ENCODE measurements around the gene PPP1CB. TPM values are rescaled to one million over a fixed set of nuclear protein-coding genes. Genes with fewer than 3 reads are reported as not detected.
A peak's percentile ranks its signal among the peaks of the same experiment; 100 is the strongest.

Gene PPP1CB
- total RNA-seq, 1 donor from 2014 or later, result 196 TPM

DNA sequence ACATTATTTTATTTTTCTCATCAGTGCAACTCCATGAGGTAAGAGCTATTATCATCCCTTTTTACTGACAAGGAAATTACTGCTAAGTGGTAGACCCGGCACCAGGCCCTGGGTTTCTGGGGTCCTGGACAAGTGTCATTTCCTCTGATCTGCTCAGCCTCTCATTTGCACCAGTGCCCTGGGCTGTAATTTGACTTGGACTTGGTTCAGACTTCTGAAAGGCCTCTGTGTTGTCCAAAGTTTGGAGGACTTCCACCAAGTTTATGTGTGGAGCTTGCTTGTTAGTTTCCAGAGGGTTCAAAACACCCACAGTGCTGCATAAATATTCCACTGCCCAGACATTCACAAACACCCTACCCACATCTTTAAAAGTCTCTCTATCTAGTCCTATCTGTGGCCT, 44.0 kb upstream of the PPP1CB start:
- H3K4me3 ChIP-seq, result no peak overlapping the region
- no peak overlapping the region for H3K27ac ChIP-seq
- no peaks in the 10 kb centered on the region for H3K9me3 ChIP-seq
- H3K36me3 ChIP-seq, result peaks cover 0 to 17% of the 10 kb centered on the region in 2 donors
- no peaks in the 10 kb centered on the region for H3K27me3 ChIP-seq
- no peak for TF ChIP-seq CTCF (IDR thresholded peaks at IDR 0.05)
- H3K4me1 ChIP-seq, result no peaks in the 10 kb centered on the region
- intact Hi-C loops (cut with DNase I), result no loop called here
- DNase-seq (ENCODE audit: low spot score in 2 of 2), result no peak

GRCh38 chr2:28709101-28709500, 42.5 kb upstream of the PPP1CB start:
- Histone ChIP-seq H3K36me3 (peaks cover 0 to 17% of the 10 kb centered on the region in 2 donors), H3K27me3 (no peaks in the 10 kb centered on the region), H3K4me3 (no peak overlapping the region), H3K4me1 (no peaks in the 10 kb centered on the region), H3K9me3 (no peaks in the 10 kb centered on the region), H3K27ac (no peak overlapping the region)
- intact Hi-C loops (cut with DNase I), result no loop called here
- DNase-seq (ENCODE audit: low spot score in 2 of 2), result no peak
- TF ChIP-seq CTCF (IDR thresholded peaks at IDR 0.05), result no peak

GRCh38 chr2:28710545-28710944, 41.1 kb upstream of the PPP1CB start:
- Histone ChIP-seq H3K36me3 (peaks cover 0 to 9% of the 10 kb centered on the region in 2 donors), H3K4me1 (peaks cover 0 to under 1% of the 10 kb centered on the region in 2 donors), H3K27ac (no peak overlapping the region), H3K9me3 (no peaks in the 10 kb centered on the region), H3K27me3 (no peaks in the 10 kb centered on the region), H3K4me3 (no peak overlapping the region)
- no peak for DNase-seq (ENCODE audit: low spot score in 2 of 2)
- TF ChIP-seq CTCF (IDR thresholded peaks at IDR 0.05), result no peak
- intact Hi-C loops (cut with DNase I), result no loop called here

DNA sequence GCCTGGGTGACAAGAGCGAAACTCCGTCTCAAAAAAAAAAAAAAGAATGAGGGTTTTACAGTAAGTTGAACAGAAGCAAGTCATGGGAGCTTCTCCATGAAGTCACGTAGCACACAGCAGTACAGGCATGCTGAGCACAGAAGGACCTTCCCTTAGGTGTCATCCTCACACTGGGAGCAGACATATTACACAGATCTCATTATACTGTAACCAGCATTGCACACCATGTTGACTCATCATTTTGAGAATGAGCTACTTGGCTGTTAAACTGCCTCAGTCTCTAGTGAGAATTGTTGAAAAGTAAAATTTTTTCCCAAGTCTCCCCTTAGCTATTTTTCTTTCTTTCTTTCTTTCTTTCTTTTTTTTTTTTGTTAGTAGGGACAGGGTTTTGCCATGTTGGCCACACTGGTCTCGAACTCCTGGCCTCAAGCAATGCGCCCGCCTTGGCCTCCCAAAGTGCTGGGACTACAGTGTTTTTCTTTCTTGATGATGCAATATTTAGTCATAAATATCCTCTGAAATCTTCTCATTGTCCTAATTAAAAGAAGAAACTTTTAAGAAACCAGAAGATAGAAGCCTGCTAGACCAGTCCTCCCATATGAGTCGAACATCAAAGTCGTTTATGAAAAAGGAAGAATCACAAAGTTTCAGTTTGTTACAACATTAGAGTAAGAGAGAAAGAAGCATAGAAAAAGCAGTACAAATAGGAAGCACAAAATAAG, 37.9 kb upstream of the PPP1CB start:
- H3K9me3 ChIP-seq, result no peaks in the 10 kb centered on the region
- no peaks in the 10 kb centered on the region for H3K36me3 ChIP-seq
- H3K27me3 ChIP-seq, result no peaks in the 10 kb centered on the region
- H3K4me3 ChIP-seq, result no peak overlapping the region
- H3K27ac ChIP-seq, result no peak overlapping the region
- intact Hi-C loops (cut with DNase I), result no loop called here
- peaks cover 5 to 13% of the 10 kb centered on the region in 2 donors for H3K4me1 ChIP-seq
- DNase-seq (ENCODE audit: low spot score in 2 of 2), result no peak
- TF ChIP-seq CTCF (IDR thresholded peaks at IDR 0.05), result no peak

- DNase-seq (ENCODE audit: low spot score in 2 of 2), result peak; percentile 24 to 89
- no peak overlapping the region for H3K4me3 ChIP-seq
- TF ChIP-seq CTCF (IDR thresholded peaks at IDR 0.05), result no peak
- H3K36me3 ChIP-seq, result no peaks in the 10 kb centered on the region
- H3K27ac ChIP-seq, result peak overlapping the region; percentile 80 to 84
- intact Hi-C loops (cut with DNase I), result loop anchor here (2.0 kb wide), 2 partner anchors 18 to 52 kb away; no protein-coding TSS in a partner anchor
- no peaks in the 10 kb centered on the region for H3K9me3 ChIP-seq
- no peaks in the 10 kb centered on the region for H3K27me3 ChIP-seq
- H3K4me1 ChIP-seq, result peaks cover 5 to 13% of the 10 kb centered on the region in 2 donors
Observed at GRCh38 chr2:28716265-28716865, 35.3 kb upstream of the PPP1CB start.
